ENCODE results near the gene INSIG1.

INSIG1 gene

DNA sequence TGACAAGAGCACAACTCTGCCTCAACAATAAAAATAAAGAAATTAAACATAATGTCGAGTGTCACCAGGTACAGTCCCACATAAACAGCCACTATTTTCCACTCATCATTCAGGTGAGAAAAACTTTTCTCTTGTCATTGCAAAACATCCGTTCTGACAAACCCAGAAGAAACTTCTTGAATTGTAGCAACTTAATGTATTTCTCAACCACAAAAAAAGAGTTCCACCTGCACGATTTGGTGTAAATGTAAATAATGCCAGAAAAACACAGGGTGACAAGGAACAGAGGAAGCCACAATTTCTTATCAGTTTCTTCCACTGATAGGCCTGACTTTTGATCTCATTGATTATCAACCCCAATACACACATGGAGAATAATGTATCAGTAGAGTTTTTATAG, 26.8 kb upstream of the INSIG1 start:
- peaks cover 39% of the 10 kb centered on the region for H3K4me1 Mint-ChIP-seq (ENCODE audit: low read depth)
- peak overlapping the region; percentile 36 for H3K4me3 Mint-ChIP-seq
- peaks cover 3% of the 10 kb centered on the region for H3K27me3 Mint-ChIP-seq (ENCODE audit: low read depth)
- DNase-seq (ENCODE audit: low spot score) = no peak
- H3K9me3 Mint-ChIP-seq = no peaks in the 10 kb centered on the region
- peak overlapping the region; percentile 69 for H3K27ac Mint-ChIP-seq
- no peaks in the 10 kb centered on the region for H3K36me3 Mint-ChIP-seq (ENCODE audit: low read depth)

DNA sequence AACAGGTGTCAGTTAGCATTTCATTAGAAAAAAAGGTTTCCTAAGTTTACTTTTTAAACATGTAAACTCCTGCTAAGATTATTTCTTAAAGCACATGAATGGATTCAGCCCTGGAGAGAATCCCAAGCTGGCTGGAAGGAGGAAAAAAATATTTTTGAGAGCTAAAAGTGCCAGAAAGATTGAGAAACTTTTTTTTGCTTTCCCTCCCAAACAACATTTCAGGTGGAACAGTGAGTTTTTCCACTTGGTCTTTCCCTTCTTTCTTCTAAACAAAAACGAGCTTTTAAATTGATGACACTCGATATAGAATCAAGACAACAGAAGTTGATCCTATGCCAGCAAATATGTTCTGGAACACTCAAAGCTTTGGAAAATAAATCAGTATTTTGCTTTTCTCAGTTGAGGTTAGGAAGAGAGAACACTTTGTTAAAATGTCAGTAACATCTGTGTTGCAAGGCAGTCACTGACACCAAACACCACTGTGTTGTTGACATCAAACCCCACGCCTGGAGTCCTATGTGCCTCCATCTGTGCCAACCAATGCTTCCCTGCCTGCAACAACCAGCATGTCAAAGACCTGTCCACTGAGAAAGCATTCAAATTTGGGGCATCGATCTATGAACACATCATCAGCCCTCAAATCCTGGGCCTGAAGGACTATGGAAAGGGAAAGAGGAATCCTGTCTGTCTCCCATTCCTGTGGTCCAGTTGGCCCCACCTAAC, 22.9 kb upstream of the INSIG1 start:
- Mint-ChIP-seq H3K4me1 (ENCODE audit: low read depth) (peaks cover 52% of the 10 kb centered on the region), H3K27me3 (ENCODE audit: low read depth) (peaks cover 5% of the 10 kb centered on the region), H3K9me3 (no peaks in the 10 kb centered on the region), H3K36me3 (ENCODE audit: low read depth) (no peaks in the 10 kb centered on the region), H3K27ac (no peak overlapping the region), H3K4me3 (no peak overlapping the region)
- no peak for DNase-seq (ENCODE audit: low spot score)

DNA sequence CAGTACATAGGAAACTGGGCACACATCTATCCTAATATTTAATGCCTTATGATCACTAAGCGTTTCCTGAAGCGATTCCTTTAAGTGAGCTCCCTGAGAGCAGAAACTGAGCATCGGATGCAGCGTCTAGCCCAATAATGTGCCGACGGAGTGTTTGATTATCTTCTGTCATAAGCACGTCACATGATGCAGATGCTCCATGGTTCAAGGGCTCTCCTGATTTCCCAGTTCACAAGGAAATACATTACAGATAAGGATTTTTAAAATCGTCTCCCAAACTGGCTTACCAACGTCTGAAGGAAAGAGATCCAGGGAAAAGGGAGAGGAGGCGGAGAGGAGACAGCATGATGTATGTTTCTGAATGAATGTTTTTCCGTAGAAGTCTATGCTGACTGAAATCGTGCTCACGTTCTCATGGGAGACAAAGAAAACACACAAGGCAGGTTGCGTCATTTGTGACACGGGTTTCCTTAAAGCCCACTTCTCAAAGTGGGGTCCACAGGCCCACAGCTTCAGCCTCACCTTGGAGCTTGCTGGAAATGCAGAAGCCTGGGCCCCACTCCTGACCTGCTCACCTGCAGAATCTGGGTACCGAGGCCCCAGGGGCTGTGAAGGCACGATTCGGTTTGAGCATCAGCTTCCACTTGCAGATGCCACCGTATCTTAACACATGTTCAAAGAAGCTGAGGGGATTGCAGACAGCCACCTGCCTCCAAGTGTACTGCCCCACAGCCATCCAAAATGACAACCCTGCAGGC, 21.5 kb upstream of the INSIG1 start:
- DNase-seq (ENCODE audit: low spot score) = no peak
- Mint-ChIP-seq H3K4me1 (ENCODE audit: low read depth) (peaks cover 51% of the 10 kb centered on the region), H3K27ac (no peak overlapping the region), H3K9me3 (no peaks in the 10 kb centered on the region), H3K36me3 (ENCODE audit: low read depth) (no peaks in the 10 kb centered on the region), H3K4me3 (no peak overlapping the region), H3K27me3 (ENCODE audit: low read depth) (peaks cover 5% of the 10 kb centered on the region)

DNA sequence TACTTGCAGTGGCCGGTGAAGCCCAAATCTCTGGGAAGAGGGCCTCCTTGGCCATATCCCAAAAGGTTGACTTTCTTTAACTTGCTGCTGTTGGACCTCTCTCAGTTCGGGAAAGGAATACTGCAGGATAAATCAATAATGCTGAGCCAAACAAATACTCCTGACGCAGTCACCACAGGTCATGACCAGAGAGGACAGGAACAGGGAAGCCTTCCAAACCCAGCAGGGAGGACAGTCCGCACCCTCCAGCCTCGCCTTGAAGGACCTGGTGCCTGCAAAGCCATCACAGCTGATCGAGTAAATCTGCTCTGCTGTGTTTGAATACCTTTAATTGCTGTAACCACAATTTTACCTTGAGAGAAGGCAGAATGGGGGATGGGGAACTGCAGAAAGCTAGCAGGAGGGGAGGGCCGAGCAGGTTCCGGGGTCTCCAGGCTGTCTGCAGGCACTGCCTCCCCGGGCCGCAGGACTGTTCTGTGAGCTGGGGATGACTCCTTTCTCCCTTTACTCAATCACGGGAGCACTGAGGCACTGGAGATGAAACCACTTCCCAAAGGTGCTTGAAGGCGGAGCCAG, 20.8 kb upstream of the INSIG1 start:
- no peak for DNase-seq (ENCODE audit: low spot score)
- Mint-ChIP-seq H3K9me3 (no peaks in the 10 kb centered on the region), H3K4me3 (no peak overlapping the region), H3K27me3 (ENCODE audit: low read depth) (peaks cover 5% of the 10 kb centered on the region), H3K4me1 (ENCODE audit: low read depth) (peaks cover 51% of the 10 kb centered on the region), H3K36me3 (ENCODE audit: low read depth) (no peaks in the 10 kb centered on the region), H3K27ac (no peak overlapping the region)

DNA sequence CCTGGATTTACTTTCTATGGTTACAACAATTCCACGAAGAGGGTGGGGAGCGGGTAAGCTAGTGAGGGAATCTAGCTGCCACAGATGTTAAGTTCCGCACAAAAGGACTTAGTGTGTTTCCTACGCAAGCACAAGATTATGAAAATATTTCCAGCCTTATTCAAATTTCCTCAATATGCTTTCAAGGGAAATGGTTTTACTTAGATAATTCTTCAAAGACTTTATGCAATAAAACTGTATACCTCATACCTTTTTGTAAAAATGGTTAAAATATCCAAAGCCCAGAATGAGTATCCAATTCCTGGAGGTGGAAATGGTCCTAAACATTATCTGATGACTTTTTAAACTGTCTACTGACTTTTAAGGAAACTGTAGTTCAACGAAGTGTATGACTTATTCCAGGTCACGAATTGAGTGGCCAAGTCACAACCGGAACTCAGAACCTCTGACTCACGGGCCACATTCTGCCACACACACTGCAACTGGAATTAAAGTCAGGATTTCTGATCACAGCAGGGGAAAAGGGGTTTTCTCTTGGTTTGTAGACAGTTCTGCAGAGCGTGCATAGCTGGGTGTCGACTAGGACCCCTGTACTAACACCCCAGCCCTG, 20.2 kb upstream of the INSIG1 start:
- peaks cover 51% of the 10 kb centered on the region for H3K4me1 Mint-ChIP-seq (ENCODE audit: low read depth)
- H3K27me3 Mint-ChIP-seq (ENCODE audit: low read depth) = peaks cover 5% of the 10 kb centered on the region
- H3K27ac Mint-ChIP-seq = peak overlapping the region; percentile 56
- DNase-seq (ENCODE audit: low spot score) = peak; percentile 70
- no peaks in the 10 kb centered on the region for H3K9me3 Mint-ChIP-seq
- no peaks in the 10 kb centered on the region for H3K36me3 Mint-ChIP-seq (ENCODE audit: low read depth)
- H3K4me3 Mint-ChIP-seq = peak overlapping the region; percentile 9

DNA sequence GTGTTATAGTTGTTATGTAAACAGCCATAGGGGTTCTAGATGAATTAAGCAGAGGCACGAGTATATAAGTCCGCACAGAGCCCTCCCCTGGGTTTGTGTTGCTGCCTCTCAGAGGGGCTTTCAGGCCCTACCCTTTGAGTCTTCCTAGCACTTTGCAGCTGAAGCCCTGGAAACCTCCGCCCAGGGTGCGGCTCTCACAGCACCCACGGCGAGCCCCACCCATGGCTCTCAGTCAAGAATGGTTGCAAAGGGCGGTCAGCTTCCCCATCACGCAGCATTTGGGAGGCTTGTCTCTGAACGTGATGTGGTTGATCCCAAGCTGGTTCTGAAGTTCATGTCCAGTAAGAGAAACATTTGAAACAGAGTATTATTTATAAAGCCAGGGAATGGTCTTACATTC, 18.8 kb upstream of the INSIG1 start:
- no peaks in the 10 kb centered on the region for H3K36me3 Mint-ChIP-seq (ENCODE audit: low read depth)
- peak overlapping the region; percentile 17 for H3K4me3 Mint-ChIP-seq
- peaks cover 5% of the 10 kb centered on the region for H3K27me3 Mint-ChIP-seq (ENCODE audit: low read depth)
- H3K9me3 Mint-ChIP-seq = no peaks in the 10 kb centered on the region
- H3K4me1 Mint-ChIP-seq (ENCODE audit: low read depth) = peaks cover 60% of the 10 kb centered on the region
- DNase-seq (ENCODE audit: low spot score) = no peak
- no peak overlapping the region for H3K27ac Mint-ChIP-seq

DNA sequence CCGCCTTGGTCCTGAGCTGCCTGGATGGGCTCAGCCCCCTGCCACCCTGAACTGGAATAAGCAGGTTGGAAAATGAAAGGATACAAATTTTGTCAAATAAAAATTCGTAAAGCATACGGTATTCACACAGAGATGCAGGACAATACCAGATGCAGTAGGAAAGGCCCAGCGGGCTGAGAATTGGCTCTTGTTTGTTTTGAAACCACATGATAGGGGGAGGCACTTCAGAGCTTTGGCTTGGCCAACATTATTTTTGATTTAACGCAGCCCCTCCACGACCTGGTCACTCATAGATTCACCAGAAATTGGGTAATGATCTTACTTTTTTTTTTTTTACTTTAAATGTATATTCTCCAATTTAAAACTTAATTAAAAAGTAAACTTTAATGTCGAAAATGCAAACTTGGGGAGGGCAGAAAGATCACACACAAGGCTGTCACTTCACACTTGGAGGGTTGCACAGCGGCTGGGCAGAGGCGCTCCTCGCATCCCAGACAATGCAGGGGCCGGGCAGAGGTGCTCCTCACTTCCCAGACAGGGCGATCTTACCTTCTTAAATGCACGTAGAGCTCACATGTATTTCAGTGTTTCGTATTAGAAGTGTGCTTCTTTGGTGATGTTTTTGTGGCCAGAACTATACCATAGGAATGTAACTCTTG, 17.8 kb upstream of the INSIG1 start:
- DNase-seq (ENCODE audit: low spot score) = no peak
- peaks cover 5% of the 10 kb centered on the region for H3K27me3 Mint-ChIP-seq (ENCODE audit: low read depth)
- H3K4me1 Mint-ChIP-seq (ENCODE audit: low read depth) = peaks cover 66% of the 10 kb centered on the region
- H3K36me3 Mint-ChIP-seq (ENCODE audit: low read depth) = no peaks in the 10 kb centered on the region
- no peaks in the 10 kb centered on the region for H3K9me3 Mint-ChIP-seq
- no peak overlapping the region for H3K4me3 Mint-ChIP-seq
- H3K27ac Mint-ChIP-seq = no peak overlapping the region

DNA sequence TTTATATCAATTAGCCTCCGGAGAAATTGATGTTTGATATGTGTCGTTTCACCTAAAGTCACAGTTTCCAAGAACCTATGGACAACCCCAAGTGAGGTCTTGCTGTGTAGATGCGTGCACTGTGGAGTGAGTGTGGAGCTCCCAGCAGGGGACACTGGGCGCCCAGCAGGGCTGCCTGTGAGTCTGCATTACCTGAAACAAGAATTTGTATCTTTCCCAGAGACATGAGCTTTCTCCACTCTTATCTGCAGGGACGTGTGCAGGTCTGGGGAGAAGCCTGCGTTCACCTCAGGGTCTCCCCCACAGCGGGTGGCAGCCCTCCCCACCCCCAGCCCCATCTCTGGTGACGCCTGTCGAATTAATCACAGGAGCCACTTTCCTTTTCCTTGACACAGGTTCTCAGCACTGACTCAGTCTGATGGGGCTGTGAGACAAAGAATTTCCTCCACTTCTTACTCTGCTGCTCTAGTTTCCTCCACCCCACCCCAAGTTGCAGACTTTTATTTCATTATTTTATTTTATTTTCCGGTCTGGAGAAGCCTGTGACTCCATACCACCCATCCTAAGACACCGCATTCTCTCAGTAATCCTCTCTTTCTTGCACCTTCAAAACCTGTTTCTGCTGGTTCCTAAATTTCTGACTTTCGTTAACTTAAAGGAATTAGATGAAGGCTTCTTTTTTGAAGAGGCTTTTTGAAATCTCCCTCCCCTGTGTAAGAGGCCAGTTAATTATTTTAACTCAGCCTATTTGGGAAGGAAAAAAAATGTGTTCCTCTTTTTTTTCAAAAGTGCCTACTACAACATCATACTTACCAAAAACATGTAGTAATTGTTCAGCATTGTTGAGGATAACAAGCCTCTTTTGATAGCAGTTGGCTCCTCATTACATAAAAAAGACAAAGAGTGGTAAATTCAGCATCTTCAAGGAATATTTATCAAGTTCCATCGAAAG, 17.0 kb upstream of the INSIG1 start:
- Mint-ChIP-seq H3K4me1 (ENCODE audit: low read depth) (peaks cover 72% of the 10 kb centered on the region), H3K9me3 (peaks cover 1% of the 10 kb centered on the region), H3K27me3 (ENCODE audit: low read depth) (peaks cover 2% of the 10 kb centered on the region), H3K27ac (peak overlapping the region; percentile 9), H3K36me3 (ENCODE audit: low read depth) (peaks cover under 1% of the 10 kb centered on the region), H3K4me3 (peak overlapping the region; percentile 18)
- peak; percentile 23 for DNase-seq (ENCODE audit: low spot score)

DNA sequence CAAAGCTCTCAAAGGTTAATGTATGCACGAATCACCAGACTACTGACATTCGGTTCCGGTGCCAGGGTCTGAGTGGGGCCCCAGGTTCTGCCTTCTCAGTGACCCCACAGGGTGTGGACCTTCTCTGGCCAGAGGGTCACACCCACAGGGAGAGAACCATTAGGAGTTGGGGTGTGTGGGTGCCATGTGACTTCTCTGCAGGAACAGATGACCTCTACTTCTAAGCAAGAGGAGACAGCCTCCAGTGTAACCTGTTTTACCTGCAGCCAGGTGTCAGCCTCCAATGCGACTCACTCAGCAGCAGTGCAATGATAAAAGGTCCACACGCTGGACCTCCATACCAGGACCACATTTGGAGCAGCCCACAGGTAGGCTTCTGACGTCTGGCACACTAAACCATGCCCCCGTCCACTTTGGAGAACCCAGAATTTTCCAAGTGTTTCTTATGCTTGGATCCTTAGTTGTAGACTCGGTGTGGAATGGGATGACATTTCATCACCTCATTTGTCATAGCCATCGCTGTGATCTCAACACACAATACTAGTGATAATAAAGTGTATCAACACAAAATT, 16.2 kb upstream of the INSIG1 start:
- peaks cover 2% of the 10 kb centered on the region for H3K27me3 Mint-ChIP-seq (ENCODE audit: low read depth)
- peaks cover 76% of the 10 kb centered on the region for H3K4me1 Mint-ChIP-seq (ENCODE audit: low read depth)
- peaks cover 8% of the 10 kb centered on the region for H3K36me3 Mint-ChIP-seq (ENCODE audit: low read depth)

DNA sequence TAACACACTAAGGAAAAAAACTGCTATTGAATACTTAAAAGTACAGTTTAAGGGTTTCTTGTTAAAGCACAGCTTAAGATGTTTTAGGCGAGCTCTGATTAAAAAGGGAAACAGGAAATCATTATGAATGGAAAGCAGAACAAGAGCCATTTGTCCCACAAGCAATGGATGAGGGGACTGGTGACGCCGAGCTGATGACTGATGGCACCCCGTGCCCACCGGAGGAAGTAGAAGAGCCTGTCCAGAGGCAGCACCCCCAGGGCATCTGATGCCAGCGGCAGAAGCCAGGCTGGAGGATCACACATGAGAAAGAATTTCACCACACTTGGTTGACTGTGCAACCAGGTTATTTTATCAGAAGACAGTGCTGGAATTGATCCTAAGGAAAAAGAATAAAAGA, 15.0 kb upstream of the INSIG1 start:
- H3K27ac Mint-ChIP-seq = peak overlapping the region; percentile 27
- H3K4me1 Mint-ChIP-seq (ENCODE audit: low read depth) = peaks cover 82% of the 10 kb centered on the region
- peaks cover 16% of the 10 kb centered on the region for H3K9me3 Mint-ChIP-seq
- H3K4me3 Mint-ChIP-seq = peak overlapping the region; percentile 37
- H3K27me3 Mint-ChIP-seq (ENCODE audit: low read depth) = peaks cover 2% of the 10 kb centered on the region
- H3K36me3 Mint-ChIP-seq (ENCODE audit: low read depth) = peaks cover 17% of the 10 kb centered on the region
- DNase-seq (ENCODE audit: low spot score) = no peak

More for the DNA sequence above, 16.2 kb upstream of the INSIG1 start:
- no peak for DNase-seq (ENCODE audit: low spot score)
- H3K27ac Mint-ChIP-seq = no peak overlapping the region
- no peak overlapping the region for H3K4me3 Mint-ChIP-seq
- H3K9me3 Mint-ChIP-seq = peaks cover 8% of the 10 kb centered on the region

DNA sequence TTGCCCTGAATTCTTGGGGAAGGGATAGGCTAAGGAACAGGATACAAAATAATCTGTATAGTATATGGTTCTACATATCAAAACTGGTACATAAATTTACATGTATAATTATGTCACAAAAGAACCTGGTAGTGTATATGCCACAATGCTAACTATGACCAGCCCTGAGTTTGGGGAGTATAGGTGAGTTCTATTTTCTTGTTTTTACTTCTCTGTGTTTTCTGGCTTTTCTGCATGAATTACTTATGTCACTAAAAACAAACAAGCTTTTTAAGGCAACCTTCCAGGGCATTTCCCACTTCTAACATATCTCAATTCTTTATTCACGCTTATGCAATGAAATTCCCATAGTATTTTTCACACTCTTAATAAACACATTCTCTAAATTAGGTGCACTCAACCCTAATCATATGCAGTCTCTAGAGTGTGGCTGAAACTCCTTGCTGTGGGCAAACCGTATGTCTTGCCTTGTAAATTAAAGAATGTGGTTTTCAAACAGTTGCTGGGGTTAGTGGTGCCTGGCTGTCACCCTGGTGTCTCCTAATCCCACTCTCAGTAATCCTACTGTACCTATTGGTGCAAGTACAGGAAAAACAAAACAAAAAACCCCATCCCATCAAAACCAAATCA, 14.0 kb upstream of the INSIG1 start:
- H3K9me3 Mint-ChIP-seq = peaks cover 16% of the 10 kb centered on the region
- H3K36me3 Mint-ChIP-seq (ENCODE audit: low read depth) = peaks cover 20% of the 10 kb centered on the region
- H3K27ac Mint-ChIP-seq = peak overlapping the region; percentile 79
- H3K4me3 Mint-ChIP-seq = peak overlapping the region; percentile 63
- no peaks in the 10 kb centered on the region for H3K27me3 Mint-ChIP-seq (ENCODE audit: low read depth)
- peaks cover 83% of the 10 kb centered on the region for H3K4me1 Mint-ChIP-seq (ENCODE audit: low read depth)
- DNase-seq (ENCODE audit: low spot score) = peak; percentile 57

DNA sequence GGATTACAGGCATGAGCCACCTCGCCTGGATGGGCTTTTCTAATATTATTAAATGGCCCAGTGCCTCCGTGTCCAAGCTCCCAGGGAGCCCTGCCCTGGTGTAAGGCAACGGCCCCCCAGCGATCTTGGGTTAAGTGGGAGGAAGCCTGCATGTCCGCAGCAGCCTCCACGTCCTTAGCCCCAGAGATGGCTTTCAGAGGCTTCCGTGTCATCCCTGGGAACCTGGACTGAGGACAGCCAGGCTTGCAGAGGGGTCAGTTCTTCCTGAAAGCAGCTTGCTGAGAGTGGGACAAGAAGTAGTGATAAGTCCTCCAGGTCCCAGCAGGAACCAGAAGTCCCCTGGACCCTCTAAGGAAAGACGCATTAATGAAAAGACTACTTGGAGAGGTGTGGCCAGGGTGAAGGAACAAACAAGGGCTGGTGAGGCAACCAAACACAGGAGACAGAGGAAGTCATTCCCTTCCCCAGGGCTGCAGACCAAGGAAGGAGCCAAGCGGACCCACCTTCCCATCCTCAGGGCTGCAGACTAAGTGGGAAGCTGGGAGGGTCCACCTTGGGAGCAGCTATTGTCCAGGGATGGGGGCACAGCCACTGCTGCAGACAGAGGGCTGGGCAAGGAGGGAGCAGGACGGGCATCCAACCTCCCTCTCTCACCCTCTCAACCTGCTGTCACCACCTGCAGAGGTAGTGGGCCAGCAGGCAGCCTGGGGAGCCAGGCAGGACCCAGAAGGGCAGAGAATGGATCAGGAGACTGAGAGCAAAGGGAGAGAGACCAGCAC, 13.0 kb upstream of the INSIG1 start:
- peak overlapping the region; percentile 21 for H3K4me3 Mint-ChIP-seq
- peaks cover 81% of the 10 kb centered on the region for H3K4me1 Mint-ChIP-seq (ENCODE audit: low read depth)
- H3K27ac Mint-ChIP-seq = peak overlapping the region; percentile 79
- H3K36me3 Mint-ChIP-seq (ENCODE audit: low read depth) = peaks cover 20% of the 10 kb centered on the region
- H3K9me3 Mint-ChIP-seq = peaks cover 16% of the 10 kb centered on the region
- no peak for DNase-seq (ENCODE audit: low spot score)
- H3K27me3 Mint-ChIP-seq (ENCODE audit: low read depth) = no peaks in the 10 kb centered on the region
